GM12878 (cell line): ENCODE data around the gene SUPT4H1. TPM values are rescaled to one million over a fixed set of nuclear protein-coding genes. Genes with fewer than 3 reads are reported as not detected.

Experiments used
- ATAC-seq: fragments of 200-7000 bp; cut with Tn5 transposase; 3 replicates; pipeline ENCODE4 v1.9.1; 2020; ENCODE audit warnings: mild to moderate bottlenecking, moderate library complexity
- BruUV-seq: library from RNA; stranded (reverse); fragments of 400-500 nt; replicated peaks from 2 replicates; lab custom pipeline; 2021; lab: Mats Ljungman, UMichigan
- CTCF ChIA-PET: fragments of 300-600 bp; sonication (Branson Sonifier 250); formaldehyde crosslinking; extraction: SDS; loops from one replicate; lab custom pipeline; 2021; ENCODE audit warnings: inconsistent platforms; lab: Yijun Ruan, JAX
- POLR2A ChIA-PET: fragments of 350-600 bp; formaldehyde crosslinking; extraction: SDS; loops from one replicate; lab custom pipeline; 2021; ENCODE audit warnings: inconsistent platforms; lab: Charles Lee
- RAD21 ChIA-PET: fragments of 300-600 bp; sonication (Branson Sonifier 250); formaldehyde crosslinking; loops from one replicate; lab custom pipeline; 2023; ENCODE audit warnings: antibody characterized with exemption; ENCODE audit not compliant: unreplicated experiment; lab: Charles Lee
- SMC1A ChIA-PET: fragments of 300-600 bp; sonication (Branson Sonifier 250); formaldehyde crosslinking; loops from one replicate; lab custom pipeline; 2023; ENCODE audit not compliant: unreplicated experiment, uncharacterized antibody; lab: Charles Lee
- DNase-seq: peaks from one replicate; pipeline ENCODE4 v3.0.0-alpha.2; 2011; ENCODE audit warnings: low read depth, low spot score
- FAIRE-seq: peaks from 3 replicates; lab custom pipeline; 2011; peaks lifted over from hg19 to GRCh38; lab: Jason Lieb, UNC
- H2AFZ ChIP-seq: 2 replicates; pipeline ENCODE4 v1.6.0; 2011; ENCODE audit warnings: low read depth, low read length, control low read depth; ENCODE audit not compliant: control insufficient read depth
- H3K27ac ChIP-seq: 2 replicates; pipeline ENCODE4 v1.5.1; 2011; ENCODE audit warnings: control low read depth; ENCODE audit not compliant: control insufficient read depth, insufficient read depth
- H3K27me3 ChIP-seq, 2 experiments: replicated peaks in 1 of 2; 2 replicates each; pipeline versions ENCODE4 v1.6.0 to v1.6.1; 2011; ENCODE audit warnings: low read length in 1 of 2; ENCODE audit not compliant: control insufficient read depth in 2 of 2, insufficient read depth in 2 of 2
- H3K36me3 ChIP-seq, 2 experiments: 2 replicates each; pipeline ENCODE4 v1.5.1; 2011; ENCODE audit warnings: low read length in 1 of 2; ENCODE audit not compliant: control insufficient read depth in 2 of 2, insufficient read depth in 2 of 2
- H3K4me1 ChIP-seq: 2 replicates; pipeline ENCODE4 v1.6.1; 2011; ENCODE audit warnings: mild to moderate bottlenecking, low read length, moderate library complexity, mixed read lengths; ENCODE audit not compliant: control insufficient read depth, insufficient read depth
- H3K4me2 ChIP-seq: 2 replicates; pipeline ENCODE4 v1.6.0; 2011; ENCODE audit warnings: control low read depth; ENCODE audit not compliant: control insufficient read depth, insufficient read depth
- H3K4me3 ChIP-seq: fragments of 200-600 bp; sonication (generic); 2 replicates; pipeline ENCODE4 v1.5.1; 2016
- H3K79me2 ChIP-seq: 2 replicates; pipeline ENCODE4 v1.6.0; 2011; ENCODE audit warnings: low read length; ENCODE audit not compliant: control insufficient read depth, insufficient read depth
- H3K9ac ChIP-seq: 2 replicates; pipeline ENCODE4 v1.8.0; 2011; ENCODE audit warnings: low read length, control low read depth, mixed read lengths; ENCODE audit not compliant: control insufficient read depth, insufficient read depth
- H3K9me3 ChIP-seq: replicated peaks from 3 replicates; pipeline ENCODE4 v1.5.1; 2011; ENCODE audit warnings: mild to moderate bottlenecking, low read length; ENCODE audit not compliant: control insufficient read depth, insufficient read depth
- H4K20me1 ChIP-seq: 2 replicates; pipeline ENCODE4 v1.6.0; 2011; ENCODE audit not compliant: control insufficient read depth, insufficient read depth
- CREM ChIP-seq: IDR thresholded peaks from 2 replicates; pipeline ENCODE4 v1.6.1; 2014; ENCODE audit warnings: antibody characterized with exemption, low read depth
- DPF2 ChIP-seq: fragments of 450-650 bp; IDR thresholded peaks from 2 replicates; pipeline ENCODE4 v1.6.1; 2017; ENCODE audit warnings: mild to moderate bottlenecking
- FOS ChIP-seq: IDR thresholded peaks from 3 replicates; pipeline ENCODE4 v1.6.1; 2011; ENCODE audit warnings: borderline replicate concordance; ENCODE audit not compliant: insufficient read length; ENCODE audit errors: extremely low read depth
- GABPA ChIP-seq: IDR thresholded peaks from 2 replicates; pipeline ENCODE4 v1.6.1; 2014; ENCODE audit warnings: antibody characterized with exemption, low read depth, mild to moderate bottlenecking, inconsistent platforms
- HDGF ChIP-seq: fragments of 450-650 bp; IDR thresholded peaks from 2 replicates; pipeline ENCODE4 v1.6.1; 2016; ENCODE audit warnings: antibody characterized with exemption
- NBN ChIP-seq: fragments of 450-650 bp; IDR thresholded peaks from 2 replicates; pipeline ENCODE4 v1.6.1; 2016
- NFYB ChIP-seq: IDR thresholded peaks from 2 replicates; pipeline ENCODE4 v1.6.1; 2011; ENCODE audit warnings: low read depth, mild to moderate bottlenecking, low read length, improper control_type of control experiment, moderate library complexity; ENCODE audit not compliant: insufficient read depth
- NR2C1 ChIP-seq: fragments of 450-650 bp; IDR thresholded peaks from 2 replicates; pipeline ENCODE4 v1.6.1; 2017; ENCODE audit warnings: antibody characterized with exemption, mild to moderate bottlenecking, moderate library complexity
- NR2C2 ChIP-seq: IDR thresholded peaks from 2 replicates; pipeline ENCODE4 v1.6.1; 2011; ENCODE audit warnings: borderline replicate concordance, low read depth; ENCODE audit not compliant: control insufficient read depth, insufficient read length
- RBBP5 ChIP-seq: fragments of 200-600 bp; sonication (generic); conservative IDR thresholded peaks from 2 replicates; pipeline ENCODE4 v1.6.1; 2016
- SMC3 ChIP-seq: IDR thresholded peaks from 2 replicates; pipeline ENCODE4 v1.6.1; 2011; ENCODE audit warnings: low read length, improper control_type of control experiment, borderline replicate concordance
- YY1 ChIP-seq: IDR thresholded peaks from 2 replicates; pipeline ENCODE4 v1.6.1; 2011; ENCODE audit warnings: low read depth, mild to moderate bottlenecking, low read length
- ZNF217 ChIP-seq: fragments of 450-650 bp; IDR thresholded peaks from 2 replicates; pipeline ENCODE4 v1.6.1; 2017; ENCODE audit warnings: antibody characterized with exemption, mild to moderate bottlenecking
- ZNF274 ChIP-seq: IDR thresholded peaks from one replicate; pipeline ENCODE4 v1.8.0; 2011; ENCODE audit not compliant: insufficient read length, insufficient read depth
- WGBS: methylation state at CpG from one replicate; pipeline ENCODE4 v1.1.6; 2016; ENCODE audit warnings: low lambda C conversion rate; ENCODE audit not compliant: insufficient replicate concordance, insufficient coverage; ENCODE audit errors: missing lambda C conversion rate; 5-methylcytosine and 5-hydroxymethylcytosine counted together
- in situ Hi-C: fragments of 300-500 bp; cut with MboI; formaldehyde crosslinking; loops from 9 replicates; pipeline ENCODE4 v1.14.3; 2018; ENCODE audit warnings: mixed read lengths
- intact Hi-C: fragments of 100-400 bp; cut with micrococcal nuclease; formaldehyde crosslinking; loops from one replicate; pipeline ENCODE4 v1.14.2; 2022; ENCODE audit not compliant: unreplicated experiment
- polyA plus RNA-seq, 11 experiments: library from polyadenylated mRNA; depleted of rRNA in 4 of 11; unstranded in 6 of 11; stranded (reverse) in 5 of 11; fragments of >200 nt; fragmentation: Nextera tagmentation in 4 of 11; fragmentation: Illumina TruSeq in 1 of 11; extraction: Ambion mirVana in 4 of 11; extraction: Trizol in 1 of 11; gene quantifications; 1 replicate in 1 of 11; 2 replicates in 10 of 11; pipeline versions ENCODE4 v1.2.1 to v1.2.3, GENCODE V29; 2011 to 2016; ENCODE audit warnings: inconsistent platforms in 2 of 11, missing spikeins in 2 of 11, low read depth in 1 of 11
- total RNA-seq, 4 experiments: library from RNA; depleted of rRNA in 3 of 4; stranded (reverse); fragments of >200 nt in 3 of 4; fragmentation: Illumina TruSeq in 1 of 4; extraction: Trizol in 1 of 4; gene quantifications; 2 replicates each; pipeline versions ENCODE4 v1.2.1 to v1.2.3, GENCODE V29; 2013 to 2021
- TF ChIP-seq, protein P1 (sequence below), 3 experiments: IDR thresholded peaks in 2 of 3; conservative IDR thresholded peaks in 1 of 3; 2 replicates each; pipeline ENCODE4 v1.5.1; 2011; ENCODE audit warnings: low read depth in 3 of 3, low read length in 3 of 3, mild to moderate bottlenecking in 3 of 3, control low read depth in 2 of 3, moderate library complexity in 2 of 3, inconsistent platforms in 1 of 3, mixed read lengths in 1 of 3; ENCODE audit not compliant: control insufficient read depth in 2 of 3, insufficient read depth in 1 of 3; ENCODE audit errors: extremely low read depth in 1 of 3

The SUPT4H1 gene
- total and polyA plus RNA-seq, 10 of the 15 experiments (the other 5 are each of a cell fraction or from before 2014, with no cell fraction given) = 83.8 to 293 (median 128) TPM

- peaks cover 2% of the 10 kb centered on the region for H3K79me2 ChIP-seq
Observed at GRCh38 chr17:58388302-58389190, 36.5 kb upstream of the SUPT4H1 start.

More at GRCh38 chr17:58388302-58389190, 36.5 kb upstream of the SUPT4H1 start:
- Histone ChIP-seq H3K4me2 (no peak overlapping the region), H4K20me1 (no peaks in the 10 kb centered on the region), H3K4me1 (peaks cover 3% of the 10 kb centered on the region), H3K27me3 (no peaks in the 10 kb centered on the region), H3K9ac (no peak overlapping the region), H3K27ac (no peak overlapping the region), H3K4me3 (no peak overlapping the region), H3K36me3 (no peaks in the 10 kb centered on the region; a peak in 2 of 4 replicates), H2AFZ (no peak overlapping the region), H3K9me3 (no peaks in the 10 kb centered on the region)
- no TSS peak for BruUV-seq
- intact Hi-C loops (no loop called here), in situ Hi-C loops (no loop called here)
- WGBS = 43% methylated on average over 3 of the region's 3 CpGs
- DNase-seq (no peak), FAIRE-seq (no peak), ATAC-seq (no peak)
- RAD21 ChIA-PET = interaction anchor here (0.9 to 1.2 kb wide), 2 partner anchors 12 to 26 kb away, joined by 3 read pairs; no protein-coding TSS in a partner anchor
- CTCF ChIA-PET = interaction anchor here (0.6 to 1.3 kb wide), 5 partner anchors 9 to 71 kb away, joined by 3 to 4 read pairs (median 3); no protein-coding TSS in a partner anchor
- POLR2A ChIA-PET = interaction anchor here (0.5 to 2.5 kb wide), 6 partner anchors 9 to 67 kb away, joined by 3 to 9 read pairs (median 4); no protein-coding TSS in a partner anchor
- SMC1A ChIA-PET = interaction anchor here (1.0 to 4.4 kb wide), 4 partner anchors 9 to 28 kb away, joined by 3 to 12 read pairs (median 4); partner anchors contain the start of gene RNF43
- TF ChIP-seq FOS (no peak), CREM (no peak), ZNF274 (no peak), NBN (no peak), SMC3 (no peak), GABPA (no peak), YY1 (no peak), ZNF217 (no peak), NR2C2 (no peak), DPF2 (no peak), NR2C1 (no peak), NFYB (no peak), RBBP5 (no peak), HDGF (no peak)
- TF ChIP-seq, protein P1, sequence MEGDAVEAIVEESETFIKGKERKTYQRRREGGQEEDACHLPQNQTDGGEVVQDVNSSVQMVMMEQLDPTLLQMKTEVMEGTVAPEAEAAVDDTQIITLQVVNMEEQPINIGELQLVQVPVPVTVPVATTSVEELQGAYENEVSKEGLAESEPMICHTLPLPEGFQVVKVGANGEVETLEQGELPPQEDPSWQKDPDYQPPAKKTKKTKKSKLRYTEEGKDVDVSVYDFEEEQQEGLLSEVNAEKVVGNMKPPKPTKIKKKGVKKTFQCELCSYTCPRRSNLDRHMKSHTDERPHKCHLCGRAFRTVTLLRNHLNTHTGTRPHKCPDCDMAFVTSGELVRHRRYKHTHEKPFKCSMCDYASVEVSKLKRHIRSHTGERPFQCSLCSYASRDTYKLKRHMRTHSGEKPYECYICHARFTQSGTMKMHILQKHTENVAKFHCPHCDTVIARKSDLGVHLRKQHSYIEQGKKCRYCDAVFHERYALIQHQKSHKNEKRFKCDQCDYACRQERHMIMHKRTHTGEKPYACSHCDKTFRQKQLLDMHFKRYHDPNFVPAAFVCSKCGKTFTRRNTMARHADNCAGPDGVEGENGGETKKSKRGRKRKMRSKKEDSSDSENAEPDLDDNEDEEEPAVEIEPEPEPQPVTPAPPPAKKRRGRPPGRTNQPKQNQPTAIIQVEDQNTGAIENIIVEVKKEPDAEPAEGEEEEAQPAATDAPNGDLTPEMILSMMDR (IDR thresholded peaks at IDR 0.05 in 2 of 3, conservative IDR thresholded peaks at IDR 0.05 in 1 of 3; ENCODE audit: control insufficient read depth in 2 of 3, extremely low read depth in 1 of 3, insufficient read depth in 1 of 3, low read depth in 3 of 3, low read length in 3 of 3) = no peak
